Uterus (tissue), 2 donors: ENCODE results near the gene PTPRU.

Source experiments
- POLR2A ChIP-seq, 2 donors: fragments of 450-650 bp; IDR thresholded peaks; one replicate each; pipeline ENCODE4 v1.6.1; 2016; ENCODE audit warnings: antibody characterized with exemption in 2 of 2, mild to moderate bottlenecking in 1 of 2, moderate library complexity in 1 of 2
- TF ChIP-seq, protein P1 (sequence below), 4 experiments: fragments of 200-600 bp in 2 of 4; fragments of 450-650 bp in 2 of 4; sonication (generic) in 2 of 4; IDR thresholded peaks; one replicate each; pipeline ENCODE4 v1.5.1; 2016 to 2019; ENCODE audit warnings: antibody characterized with exemption in 4 of 4, mild to moderate bottlenecking in 2 of 4, moderate library complexity in 1 of 4

DNA sequence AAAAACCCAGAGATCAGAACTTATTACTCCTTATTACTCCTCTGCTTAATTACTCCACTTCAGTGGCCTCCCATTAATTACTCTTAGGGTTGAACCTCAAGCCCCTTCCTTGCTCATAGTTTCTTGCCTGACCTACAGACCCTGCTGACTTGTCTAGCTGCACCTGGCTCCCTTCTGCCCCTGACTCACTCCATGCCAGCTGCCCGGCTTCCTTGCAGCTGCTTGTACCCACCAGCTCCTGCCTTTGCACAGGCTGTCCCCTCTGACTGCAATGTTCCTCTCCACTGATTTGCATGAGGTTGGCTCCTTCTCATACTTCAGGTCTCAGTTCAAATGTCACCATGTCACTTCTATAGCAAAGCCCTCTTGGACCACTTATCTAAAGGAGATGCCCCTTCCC, 1.9 kb upstream of the PTPRU start:
- TF ChIP-seq POLR2A (IDR thresholded peaks at IDR 0.05): no peak
- TF ChIP-seq, protein P1, sequence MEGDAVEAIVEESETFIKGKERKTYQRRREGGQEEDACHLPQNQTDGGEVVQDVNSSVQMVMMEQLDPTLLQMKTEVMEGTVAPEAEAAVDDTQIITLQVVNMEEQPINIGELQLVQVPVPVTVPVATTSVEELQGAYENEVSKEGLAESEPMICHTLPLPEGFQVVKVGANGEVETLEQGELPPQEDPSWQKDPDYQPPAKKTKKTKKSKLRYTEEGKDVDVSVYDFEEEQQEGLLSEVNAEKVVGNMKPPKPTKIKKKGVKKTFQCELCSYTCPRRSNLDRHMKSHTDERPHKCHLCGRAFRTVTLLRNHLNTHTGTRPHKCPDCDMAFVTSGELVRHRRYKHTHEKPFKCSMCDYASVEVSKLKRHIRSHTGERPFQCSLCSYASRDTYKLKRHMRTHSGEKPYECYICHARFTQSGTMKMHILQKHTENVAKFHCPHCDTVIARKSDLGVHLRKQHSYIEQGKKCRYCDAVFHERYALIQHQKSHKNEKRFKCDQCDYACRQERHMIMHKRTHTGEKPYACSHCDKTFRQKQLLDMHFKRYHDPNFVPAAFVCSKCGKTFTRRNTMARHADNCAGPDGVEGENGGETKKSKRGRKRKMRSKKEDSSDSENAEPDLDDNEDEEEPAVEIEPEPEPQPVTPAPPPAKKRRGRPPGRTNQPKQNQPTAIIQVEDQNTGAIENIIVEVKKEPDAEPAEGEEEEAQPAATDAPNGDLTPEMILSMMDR (IDR thresholded peaks at IDR 0.05): no peak
